ENCODE measurements around the gene ZCCHC4. TPM values are rescaled to one million over a fixed set of nuclear protein-coding genes. Genes with fewer than 3 reads are reported as not detected.

ZCCHC4 gene
- total and polyA plus RNA-seq, 2 of the 8 experiments (the other 6 are each of a cell fraction or from before 2014, with no cell fraction given), result 9.8 to 12.5 TPM

DNA sequence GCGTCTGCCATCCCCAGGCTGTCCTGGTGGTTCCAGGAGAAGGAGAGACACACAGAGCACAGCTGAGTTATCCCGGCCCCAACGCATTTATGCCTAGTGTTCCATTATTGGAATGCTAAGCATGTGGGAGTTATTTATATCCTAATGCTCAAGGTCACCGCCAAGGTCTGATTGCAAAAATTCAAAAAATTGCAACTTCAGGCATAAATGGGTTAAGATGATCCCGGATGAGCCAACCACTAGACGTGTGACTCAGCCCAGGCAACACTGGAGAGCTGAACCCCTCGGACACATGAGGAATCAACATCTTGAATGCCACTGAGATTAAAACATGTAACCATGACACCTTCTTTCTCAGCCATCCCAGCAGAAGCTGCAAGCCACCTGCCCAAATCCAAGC is 3.8 kb upstream of the ZCCHC4 start:
- WGBS, 2 experiments (ENCODE audit: extremely low coverage in 1 of 2, insufficient coverage in 1 of 2, insufficient read length in 1 of 2, insufficient replicate concordance in 2 of 2, low coverage in 1 of 2, low lambda C conversion rate in 2 of 2, missing lambda C conversion rate in 1 of 2), result 84% methylated on average over 7 of the region's 7 CpGs; no CpG with 5 or more reads in 1 of the 2 experiments
- Histone ChIP-seq H4K20me1 (replicated peaks in 1 of 2; ENCODE audit: control insufficient read depth in 1 of 2, insufficient read depth in 2 of 2, low read length in 2 of 2) (no peaks in the 10 kb centered on the region), H2BK5ac (ENCODE audit: low read depth, low read length) (no peak overlapping the region), H2BK12ac (ENCODE audit: low read depth, low read length) (no peak overlapping the region), H3K9ac (replicated peaks in 1 of 4; ENCODE audit: extremely low read depth in 1 of 4, low read depth in 3 of 4, low read length in 3 of 4) (no peak overlapping the region), H4K91ac (replicated peaks; ENCODE audit: insufficient read length, low read length) (no peak overlapping the region), H2BK120ac (replicated peaks; ENCODE audit: low read depth, low read length) (no peak overlapping the region), H2BK15ac (ENCODE audit: low read length) (no peak overlapping the region), H3K4me1 (replicated peaks in 1 of 4; ENCODE audit: control insufficient read depth in 3 of 4, insufficient read depth in 4 of 4, low read length in 3 of 4) (no peaks in the 10 kb centered on the region; a peak in 1 of 7 replicates), H3K4me3 (ENCODE audit: extremely low read depth in 1 of 4, insufficient read depth in 2 of 4, low read depth in 3 of 4, low read length in 4 of 4) (no peak overlapping the region), H2AFZ (ENCODE audit: low read length) (no peak overlapping the region), H3K27me3 (replicated peaks in 1 of 4; ENCODE audit: control insufficient read depth in 3 of 4, extremely low read depth in 1 of 4, insufficient read depth in 3 of 4, low read length in 3 of 4) (no peaks in the 10 kb centered on the region; a peak in 1 of 7 replicates), H3K56ac (replicated peaks; ENCODE audit: insufficient read length, low read depth, low read length) (no peak overlapping the region), H3K23ac (ENCODE audit: insufficient read length) (no peak overlapping the region), H3K9me3 (ENCODE audit: insufficient read depth in 2 of 2, low read depth in 1 of 2, low read length in 1 of 2) (no peaks in the 10 kb centered on the region), H3K79me1 (ENCODE audit: low read depth, low read length) (no peaks in the 10 kb centered on the region), H4K8ac (ENCODE audit: extremely low read depth, insufficient read depth, low read length) (no peak overlapping the region), H4K5ac (ENCODE audit: insufficient read length, low read depth, low read length) (no peak overlapping the region), H3K79me2 (ENCODE audit: control insufficient read depth in 1 of 2, insufficient read depth in 2 of 2, low read length in 2 of 2) (no peaks in the 10 kb centered on the region), H3K14ac (ENCODE audit: insufficient read length) (no peak overlapping the region), H2AK5ac (ENCODE audit: low read depth, low read length) (no peak overlapping the region), H3K4ac (replicated peaks; ENCODE audit: insufficient read length, low read depth, low read length) (no peak overlapping the region), H3K4me2 (ENCODE audit: insufficient read depth in 1 of 2, low read depth in 2 of 2, low read length in 2 of 2) (no peak overlapping the region), H3K36me3 (ENCODE audit: control insufficient read depth in 2 of 4, insufficient read depth in 4 of 4, low read length in 3 of 4) (no peaks in the 10 kb centered on the region), H2BK20ac (ENCODE audit: low read length) (no peak overlapping the region), H3K27ac (ENCODE audit: low read depth, low read length) (no peak overlapping the region), H3K18ac (ENCODE audit: extremely low read depth, low read length) (no peak overlapping the region), H3K23me2 (ENCODE audit: low read depth, low read length) (peaks cover 1% of the 10 kb centered on the region; the same call in 1 of the 2 replicates)
- DNase-seq (ENCODE audit: low read depth in 1 of 2, low spot score in 2 of 2) (no peak), FAIRE-seq (no peak)
- POLR2A ChIA-PET (ENCODE audit: partially characterized antibody), result interaction anchor here (0.7 kb wide), 1 partner anchor 77 kb away, joined by 3 read pairs; no protein-coding TSS in a partner anchor
- CTCF ChIA-PET (ENCODE audit: partially characterized antibody), result interaction anchor here (0.6 to 1.4 kb wide), 3 partner anchors 58 to 894 kb away, joined by 3 to 4 read pairs (median 4); no protein-coding TSS in a partner anchor
- TF ChIP-seq SAP30 (IDR thresholded peaks at IDR 0.05; ENCODE audit: insufficient read depth, insufficient replicate concordance, low read length) (no peak), FOSL1 (IDR thresholded peaks at IDR 0.05; ENCODE audit: insufficient read depth, low read depth, low read length) (no peak), SIX5 (IDR thresholded peaks at IDR 0.05; ENCODE audit: low read depth, low read length) (no peak), CBX8 (IDR thresholded peaks at IDR 0.05; ENCODE audit: borderline replicate concordance, low read depth, low read length) (no peak), CHD1 (IDR thresholded peaks at IDR 0.05; ENCODE audit: low read depth, low read length) (no peak), TCF12 (IDR thresholded peaks at IDR 0.05; ENCODE audit: low read depth, low read length) (no peak), CTBP2 (IDR thresholded peaks at IDR 0.05; ENCODE audit: borderline replicate concordance, insufficient read depth, insufficient read length, low read length) (no peak), RFX5 (IDR thresholded peaks at IDR 0.05; ENCODE audit: borderline replicate concordance, low read depth, low read length) (no peak), SUZ12 (IDR thresholded peaks at IDR 0.05; ENCODE audit: low read length) (no peak), BRCA1 (IDR thresholded peaks at IDR 0.05; ENCODE audit: low read depth, low read length) (no peak)
- TF ChIP-seq, protein P1, sequence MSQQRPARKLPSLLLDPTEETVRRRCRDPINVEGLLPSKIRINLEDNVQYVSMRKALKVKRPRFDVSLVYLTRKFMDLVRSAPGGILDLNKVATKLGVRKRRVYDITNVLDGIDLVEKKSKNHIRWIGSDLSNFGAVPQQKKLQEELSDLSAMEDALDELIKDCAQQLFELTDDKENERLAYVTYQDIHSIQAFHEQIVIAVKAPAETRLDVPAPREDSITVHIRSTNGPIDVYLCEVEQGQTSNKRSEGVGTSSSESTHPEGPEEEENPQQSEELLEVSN (IDR thresholded peaks at IDR 0.05), result no peak
- TF ChIP-seq, protein P2, sequence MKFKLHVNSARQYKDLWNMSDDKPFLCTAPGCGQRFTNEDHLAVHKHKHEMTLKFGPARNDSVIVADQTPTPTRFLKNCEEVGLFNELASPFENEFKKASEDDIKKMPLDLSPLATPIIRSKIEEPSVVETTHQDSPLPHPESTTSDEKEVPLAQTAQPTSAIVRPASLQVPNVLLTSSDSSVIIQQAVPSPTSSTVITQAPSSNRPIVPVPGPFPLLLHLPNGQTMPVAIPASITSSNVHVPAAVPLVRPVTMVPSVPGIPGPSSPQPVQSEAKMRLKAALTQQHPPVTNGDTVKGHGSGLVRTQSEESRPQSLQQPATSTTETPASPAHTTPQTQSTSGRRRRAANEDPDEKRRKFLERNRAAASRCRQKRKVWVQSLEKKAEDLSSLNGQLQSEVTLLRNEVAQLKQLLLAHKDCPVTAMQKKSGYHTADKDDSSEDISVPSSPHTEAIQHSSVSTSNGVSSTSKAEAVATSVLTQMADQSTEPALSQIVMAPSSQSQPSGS (IDR thresholded peaks at IDR 0.05; ENCODE audit: low read length), result no peak
